ENCODE results near the gene YPEL1.
"Not testable (repeated sequence)": the region's sequence is repeated elsewhere in the genome, so short reads cannot be mapped to it uniquely, and the experiment has no call there.

The YPEL1 gene

DNA sequence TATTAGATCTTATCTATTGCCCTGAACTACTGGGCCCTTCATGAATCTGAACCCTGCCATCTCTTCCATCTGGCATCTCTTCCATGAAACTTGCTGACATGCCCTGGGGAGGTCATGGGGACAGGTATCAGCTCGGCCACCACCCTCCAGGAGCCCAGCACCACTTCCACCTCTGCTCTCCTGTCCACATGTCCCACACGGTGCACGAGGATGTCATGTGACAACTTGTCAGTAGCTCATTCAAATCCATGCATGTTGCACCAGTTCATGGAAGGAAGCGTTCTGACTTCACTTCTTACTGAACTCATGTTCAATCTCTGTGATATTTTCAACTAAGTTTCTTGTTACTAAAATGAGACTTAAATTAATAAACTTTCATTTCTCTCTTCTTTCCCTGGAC, 16.6 kb downstream of the YPEL1 start:
- DNase-seq (ENCODE audit: low read depth in 2 of 2) = no peak
- TF ChIP-seq, protein P1, sequence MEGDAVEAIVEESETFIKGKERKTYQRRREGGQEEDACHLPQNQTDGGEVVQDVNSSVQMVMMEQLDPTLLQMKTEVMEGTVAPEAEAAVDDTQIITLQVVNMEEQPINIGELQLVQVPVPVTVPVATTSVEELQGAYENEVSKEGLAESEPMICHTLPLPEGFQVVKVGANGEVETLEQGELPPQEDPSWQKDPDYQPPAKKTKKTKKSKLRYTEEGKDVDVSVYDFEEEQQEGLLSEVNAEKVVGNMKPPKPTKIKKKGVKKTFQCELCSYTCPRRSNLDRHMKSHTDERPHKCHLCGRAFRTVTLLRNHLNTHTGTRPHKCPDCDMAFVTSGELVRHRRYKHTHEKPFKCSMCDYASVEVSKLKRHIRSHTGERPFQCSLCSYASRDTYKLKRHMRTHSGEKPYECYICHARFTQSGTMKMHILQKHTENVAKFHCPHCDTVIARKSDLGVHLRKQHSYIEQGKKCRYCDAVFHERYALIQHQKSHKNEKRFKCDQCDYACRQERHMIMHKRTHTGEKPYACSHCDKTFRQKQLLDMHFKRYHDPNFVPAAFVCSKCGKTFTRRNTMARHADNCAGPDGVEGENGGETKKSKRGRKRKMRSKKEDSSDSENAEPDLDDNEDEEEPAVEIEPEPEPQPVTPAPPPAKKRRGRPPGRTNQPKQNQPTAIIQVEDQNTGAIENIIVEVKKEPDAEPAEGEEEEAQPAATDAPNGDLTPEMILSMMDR (IDR thresholded peaks at IDR 0.05; ENCODE audit: low read depth, low read length) = no peak
- H3K4me3 ChIP-seq (replicated peaks in 1 of 2; ENCODE audit: low read depth in 2 of 2, low read length in 2 of 2) = no peak overlapping the region

DNA sequence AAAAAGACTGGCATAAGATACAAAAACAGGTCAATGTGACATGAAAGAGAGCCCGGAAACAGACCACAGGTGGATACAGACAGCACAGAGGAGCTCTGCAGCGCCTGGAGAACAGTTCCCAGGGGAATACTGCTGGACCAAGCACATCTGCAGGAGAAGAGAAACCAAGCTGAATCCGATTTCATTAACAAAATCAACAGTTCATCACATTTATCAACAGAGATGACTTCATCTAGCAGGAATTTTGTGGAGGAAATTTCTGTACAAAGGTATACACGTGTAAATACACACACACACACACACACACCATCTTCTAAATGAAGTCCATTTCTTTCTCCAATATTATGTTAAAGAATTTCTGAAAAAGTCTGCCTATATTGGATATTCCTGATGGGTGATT, 17.1 kb downstream of the YPEL1 start:
- TF ChIP-seq, protein P1 (IDR thresholded peaks at IDR 0.05; ENCODE audit: low read depth, low read length) = no peak
- DNase-seq (ENCODE audit: low read depth in 2 of 2) = no peak
- H3K4me3 ChIP-seq (replicated peaks in 1 of 2; ENCODE audit: low read depth in 2 of 2, low read length in 2 of 2) = no peak overlapping the region

DNA sequence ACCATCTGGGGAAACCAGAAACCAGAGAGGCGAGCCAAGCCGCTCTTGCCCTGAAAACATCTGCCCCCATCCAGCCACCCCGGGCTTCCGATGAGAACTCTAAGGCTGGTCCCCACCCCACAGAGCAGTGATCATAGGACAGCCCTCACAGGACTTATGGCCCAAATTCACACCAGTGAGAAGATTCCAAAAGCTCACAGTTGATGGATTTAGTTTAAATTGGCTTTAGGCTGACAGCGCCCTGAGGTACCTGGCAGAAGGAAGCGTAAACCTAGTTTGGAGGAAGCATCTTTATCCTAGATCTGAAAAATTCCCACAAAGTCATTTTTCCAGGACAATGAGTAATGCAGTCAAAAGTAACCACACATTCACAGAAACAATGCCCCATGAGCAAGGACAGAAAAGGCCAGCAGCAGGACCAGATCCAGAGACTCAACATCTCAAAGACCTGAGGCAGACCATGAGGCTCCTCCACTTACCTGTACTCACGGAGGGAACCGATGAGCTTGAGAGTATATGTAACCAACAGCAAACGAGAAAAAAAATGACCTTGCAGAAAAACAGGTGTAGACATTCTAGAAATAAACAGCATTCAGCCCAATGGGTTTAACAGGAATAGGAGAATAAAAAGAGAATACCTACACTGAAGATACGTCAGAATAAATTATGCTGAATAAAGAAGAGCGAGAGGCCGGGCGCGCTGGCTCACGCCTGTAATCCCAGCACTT, 19.0 kb downstream of the YPEL1 start:
- DNase-seq (ENCODE audit: low read depth in 2 of 2); H3K4me3 ChIP-seq (replicated peaks in 1 of 2; ENCODE audit: low read depth in 2 of 2, low read length in 2 of 2): not testable (repeated sequence)

DNA sequence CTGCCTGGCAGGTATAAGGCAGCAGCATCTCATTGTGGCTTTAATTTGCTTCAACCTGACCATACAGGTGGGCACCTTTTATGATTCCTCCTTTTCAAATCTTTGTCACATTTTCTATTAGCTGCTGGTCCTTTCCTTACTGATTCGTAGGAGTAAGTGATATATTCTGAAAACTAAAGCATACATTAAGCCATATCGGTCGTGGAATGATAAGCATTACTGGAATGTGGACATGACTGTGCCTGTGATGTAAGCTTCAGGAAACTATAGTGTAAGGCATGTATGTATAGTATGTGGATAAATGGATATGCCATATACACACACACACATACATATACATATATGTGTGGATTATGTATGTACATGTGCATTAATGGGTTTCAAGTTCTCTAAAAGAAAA, 20.8 kb downstream of the YPEL1 start:
- no peak for DNase-seq (ENCODE audit: low read depth in 2 of 2)
- TF ChIP-seq, protein P1 (IDR thresholded peaks at IDR 0.05; ENCODE audit: low read depth, low read length) = no peak
- H3K4me3 ChIP-seq (replicated peaks in 1 of 2; ENCODE audit: low read depth in 2 of 2, low read length in 2 of 2) = no peak overlapping the region

DNA sequence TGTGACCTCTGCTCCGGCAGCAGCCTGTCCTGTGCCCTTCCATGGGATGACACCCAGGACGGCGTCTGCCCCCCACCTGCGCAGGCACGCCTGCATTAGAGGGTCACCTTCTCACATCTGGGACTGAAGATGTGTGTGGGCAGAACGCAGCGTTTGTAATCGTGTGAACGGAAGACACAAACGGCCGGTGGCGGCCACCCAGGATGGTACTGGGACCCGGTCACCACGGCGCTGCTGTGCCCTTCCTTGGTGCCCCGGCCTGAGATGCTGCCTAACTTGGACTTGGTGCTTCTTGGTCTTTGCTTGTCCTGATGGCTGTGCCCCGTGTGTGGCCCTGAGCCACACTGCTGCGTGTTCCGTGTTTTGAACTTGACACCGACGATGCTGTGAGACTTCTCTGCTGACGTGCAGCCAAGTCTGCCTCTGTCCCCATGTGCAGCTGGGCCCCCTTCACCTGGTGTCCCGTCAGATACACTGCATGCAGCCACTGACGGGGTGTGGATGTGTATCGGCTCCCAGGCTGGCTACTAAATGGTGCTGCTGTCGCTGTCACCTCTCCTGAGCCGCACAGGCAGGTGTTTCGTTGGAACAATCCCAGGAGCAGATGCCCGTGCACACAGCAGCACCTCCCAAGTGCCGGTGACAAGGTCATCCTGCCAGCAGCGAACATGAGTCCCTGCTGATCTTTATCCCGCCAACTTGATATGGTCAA, 21.4 kb downstream of the YPEL1 start:
- TF ChIP-seq, protein P1 (IDR thresholded peaks at IDR 0.05; ENCODE audit: low read depth, low read length) = no peak
- no peak for DNase-seq (ENCODE audit: low read depth in 2 of 2)
- H3K4me3 ChIP-seq (replicated peaks in 1 of 2; ENCODE audit: low read depth in 2 of 2, low read length in 2 of 2) = no peak overlapping the region

DNA sequence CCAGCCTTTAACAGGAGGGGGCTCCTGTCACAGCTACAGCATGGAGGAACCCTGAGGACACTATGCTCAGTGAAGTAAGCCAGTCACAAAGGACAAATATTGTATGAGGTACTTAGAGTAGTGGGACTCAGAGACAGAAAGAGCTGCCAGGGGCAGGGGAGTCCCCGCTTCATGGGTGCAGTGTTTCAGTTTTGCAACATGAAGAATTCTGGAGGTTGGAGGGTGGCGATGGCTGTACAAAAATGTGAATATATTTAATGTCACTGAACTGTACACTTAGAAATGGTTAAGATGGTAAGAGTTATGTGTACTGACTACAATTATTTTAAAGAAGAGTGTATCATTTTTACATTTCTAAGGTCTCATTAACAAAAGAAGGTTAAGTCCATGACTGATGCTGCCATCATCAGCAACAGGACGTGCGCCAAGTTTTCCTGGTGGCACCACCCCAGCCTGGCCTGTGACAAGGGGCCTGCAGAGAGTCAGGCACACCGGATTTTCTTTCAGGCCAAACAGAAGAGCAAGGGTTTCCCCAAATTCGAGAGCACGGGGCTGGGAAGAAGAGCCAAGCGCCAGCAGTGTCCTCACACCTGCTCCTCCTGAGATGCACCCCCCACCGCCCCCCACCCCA, 22.1 kb downstream of the YPEL1 start:
- no peak for DNase-seq (ENCODE audit: low read depth in 2 of 2)
- H3K4me3 ChIP-seq (replicated peaks in 1 of 2; ENCODE audit: low read depth in 2 of 2, low read length in 2 of 2) = no peak overlapping the region
- TF ChIP-seq, protein P1 (IDR thresholded peaks at IDR 0.05; ENCODE audit: low read depth, low read length) = no peak

DNA sequence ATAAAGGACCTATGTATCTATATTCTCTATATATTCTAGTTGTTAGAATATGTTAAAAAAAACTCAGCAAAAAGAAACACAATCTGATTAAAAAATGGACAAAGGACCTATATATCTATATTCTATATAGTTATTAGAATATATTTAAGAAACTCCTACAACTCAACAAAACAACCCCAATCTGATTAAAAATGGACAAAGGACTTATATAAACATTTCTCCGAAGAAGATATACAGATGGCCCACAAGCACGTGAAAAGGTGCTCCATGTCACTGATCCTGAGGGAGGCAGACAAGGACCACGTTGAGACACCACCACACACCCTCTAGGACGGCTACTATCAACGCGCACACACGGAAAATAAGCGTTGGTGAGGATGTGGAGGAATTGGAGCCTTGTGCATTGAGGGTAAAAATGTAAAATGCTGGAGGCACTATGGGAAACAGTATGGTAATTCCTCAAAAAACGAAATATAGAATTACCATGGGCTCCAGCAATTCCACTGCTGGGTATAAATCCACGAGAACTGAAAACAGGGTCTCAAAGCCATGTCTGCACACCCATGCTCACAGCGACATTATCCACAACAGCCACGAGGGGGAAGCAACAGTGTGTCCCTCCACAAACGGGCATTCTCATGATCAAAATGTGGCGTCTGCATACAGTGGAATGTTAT, 22.7 kb downstream of the YPEL1 start:
- TF ChIP-seq, protein P1 (IDR thresholded peaks at IDR 0.05; ENCODE audit: low read depth, low read length) = peak; percentile 83
- peak; percentile 83 to 86 for DNase-seq (ENCODE audit: low read depth in 2 of 2)
- peak overlapping the region in 1 of 2 donors; percentile 24 for H3K4me3 ChIP-seq (replicated peaks in 1 of 2; ENCODE audit: low read depth in 2 of 2, low read length in 2 of 2)
